GM12864 (cell line): ENCODE results near the gene KLHL33.

ENCODE experiments used
- DNase-seq: peaks from one replicate; pipeline ENCODE4 v3.0.0-alpha.2; 2011; ENCODE audit warnings: low read depth
- H3K4me3 ChIP-seq: 2 replicates; pipeline ENCODE4 v1.5.1; 2011; ENCODE audit warnings: mild to moderate bottlenecking, low read depth, low read length, control low read depth
- TF ChIP-seq, protein P1 (sequence below): IDR thresholded peaks from 2 replicates; pipeline ENCODE4 v1.5.1; 2011; ENCODE audit warnings: low read depth, mild to moderate bottlenecking, moderate library complexity, low read length, control low read depth, inconsistent platforms; ENCODE audit errors: missing control alignments

The KLHL33 gene, protein sequence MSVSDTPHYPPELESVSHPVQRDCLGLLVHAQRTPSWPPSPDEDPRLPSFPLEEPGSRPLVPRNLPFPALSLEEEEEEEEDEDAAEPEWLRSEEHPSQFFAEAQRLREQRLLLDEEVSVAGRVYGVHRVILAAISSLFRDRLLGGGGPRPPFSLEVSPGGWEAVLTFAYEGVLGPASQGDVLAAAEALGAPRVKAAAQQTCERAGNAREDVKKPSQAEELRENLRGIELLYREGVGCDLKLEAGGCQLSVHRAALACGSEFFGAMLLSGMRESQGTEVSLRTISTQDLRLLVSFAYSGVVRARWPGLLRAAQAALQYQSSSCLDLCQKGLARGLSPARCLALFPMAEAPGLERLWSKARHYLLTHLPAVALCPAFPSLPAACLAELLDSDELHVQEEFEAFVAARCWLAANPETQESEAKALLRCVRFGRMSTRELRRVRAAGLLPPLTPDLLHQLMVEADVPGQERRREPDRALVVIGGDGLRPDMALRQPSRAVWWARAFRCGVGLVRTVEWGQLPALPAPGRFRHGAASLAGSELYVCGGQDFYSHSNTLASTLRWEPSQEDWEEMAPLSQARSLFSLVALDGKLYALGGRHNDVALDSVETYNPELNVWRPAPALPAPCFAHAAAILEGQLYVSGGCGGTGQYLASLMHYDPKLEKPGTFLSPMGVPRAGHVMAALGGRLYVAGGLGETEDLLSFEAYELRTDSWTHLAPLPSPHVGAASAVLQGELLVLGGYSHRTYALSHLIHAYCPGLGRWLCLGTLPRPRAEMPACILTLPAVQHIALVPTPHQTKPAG

DNA sequence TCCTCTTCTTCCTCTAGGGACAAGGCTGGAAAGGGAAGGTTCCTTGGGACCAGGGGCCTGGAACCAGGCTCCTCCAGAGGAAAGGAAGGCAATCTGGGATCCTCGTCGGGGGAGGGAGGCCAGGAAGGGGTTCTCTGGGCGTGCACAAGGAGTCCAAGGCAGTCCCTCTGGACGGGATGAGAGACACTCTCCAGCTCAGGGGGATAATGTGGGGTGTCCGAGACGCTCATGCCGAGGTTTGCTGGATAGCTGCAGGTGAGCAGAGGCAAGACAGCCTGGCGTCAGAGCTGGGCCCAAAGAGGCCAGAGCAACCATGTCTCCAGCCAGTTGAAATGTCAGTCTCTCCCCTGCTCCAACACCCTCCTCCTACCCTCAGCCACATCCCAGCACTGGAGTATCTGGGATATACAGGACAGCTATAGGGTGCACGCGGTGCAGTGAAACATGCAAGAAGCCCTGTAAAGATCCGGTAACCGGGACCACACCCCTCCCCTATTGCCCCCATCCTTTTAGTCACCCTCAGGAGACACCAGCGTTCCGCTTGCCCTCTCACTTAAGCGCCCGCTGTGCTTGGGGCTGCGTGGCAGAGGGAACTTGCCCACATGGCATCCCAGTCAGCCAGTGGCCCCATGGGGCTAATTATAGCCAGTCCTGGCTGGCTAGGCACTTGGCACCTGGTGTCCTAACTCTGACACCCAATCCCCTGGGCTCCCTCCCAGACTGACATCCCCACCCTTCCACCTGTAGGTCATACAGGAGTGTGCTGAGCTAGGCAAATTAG, at the start of gene KLHL33:
Gene KLHL33, minus strand, starts transcription at position 585 of the 781 bp plus-strand sequence. Its CDS starts 355 bp downstream, at position 230.
- no peak within 1 kb of the TSS for H3K4me3 ChIP-seq
- TF ChIP-seq, protein P1, sequence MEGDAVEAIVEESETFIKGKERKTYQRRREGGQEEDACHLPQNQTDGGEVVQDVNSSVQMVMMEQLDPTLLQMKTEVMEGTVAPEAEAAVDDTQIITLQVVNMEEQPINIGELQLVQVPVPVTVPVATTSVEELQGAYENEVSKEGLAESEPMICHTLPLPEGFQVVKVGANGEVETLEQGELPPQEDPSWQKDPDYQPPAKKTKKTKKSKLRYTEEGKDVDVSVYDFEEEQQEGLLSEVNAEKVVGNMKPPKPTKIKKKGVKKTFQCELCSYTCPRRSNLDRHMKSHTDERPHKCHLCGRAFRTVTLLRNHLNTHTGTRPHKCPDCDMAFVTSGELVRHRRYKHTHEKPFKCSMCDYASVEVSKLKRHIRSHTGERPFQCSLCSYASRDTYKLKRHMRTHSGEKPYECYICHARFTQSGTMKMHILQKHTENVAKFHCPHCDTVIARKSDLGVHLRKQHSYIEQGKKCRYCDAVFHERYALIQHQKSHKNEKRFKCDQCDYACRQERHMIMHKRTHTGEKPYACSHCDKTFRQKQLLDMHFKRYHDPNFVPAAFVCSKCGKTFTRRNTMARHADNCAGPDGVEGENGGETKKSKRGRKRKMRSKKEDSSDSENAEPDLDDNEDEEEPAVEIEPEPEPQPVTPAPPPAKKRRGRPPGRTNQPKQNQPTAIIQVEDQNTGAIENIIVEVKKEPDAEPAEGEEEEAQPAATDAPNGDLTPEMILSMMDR: no peak
- DNase-seq: no peak

DNA sequence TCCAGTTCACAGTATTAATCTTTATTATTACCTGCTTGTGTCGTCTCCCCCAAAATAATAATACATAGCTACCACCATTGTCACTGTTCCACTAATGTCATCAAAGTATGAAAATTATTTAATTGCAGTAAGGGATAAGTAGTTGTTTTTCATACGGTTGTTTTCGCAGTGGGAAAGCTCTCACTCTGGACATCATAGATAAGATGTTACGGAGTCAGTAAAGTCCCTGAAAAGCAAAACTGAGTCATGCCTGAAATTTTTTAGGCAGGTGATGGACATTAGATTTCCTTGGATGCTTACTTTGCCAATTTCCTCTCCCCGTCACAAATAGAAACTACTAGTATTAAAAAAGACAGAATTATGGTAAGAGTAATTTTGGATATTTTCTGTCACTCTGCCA, 46.4 kb upstream of the KLHL33 start:
- DNase-seq: no peak
- H3K4me3 ChIP-seq: no peak overlapping the region
- TF ChIP-seq, protein P1: no peak

DNA sequence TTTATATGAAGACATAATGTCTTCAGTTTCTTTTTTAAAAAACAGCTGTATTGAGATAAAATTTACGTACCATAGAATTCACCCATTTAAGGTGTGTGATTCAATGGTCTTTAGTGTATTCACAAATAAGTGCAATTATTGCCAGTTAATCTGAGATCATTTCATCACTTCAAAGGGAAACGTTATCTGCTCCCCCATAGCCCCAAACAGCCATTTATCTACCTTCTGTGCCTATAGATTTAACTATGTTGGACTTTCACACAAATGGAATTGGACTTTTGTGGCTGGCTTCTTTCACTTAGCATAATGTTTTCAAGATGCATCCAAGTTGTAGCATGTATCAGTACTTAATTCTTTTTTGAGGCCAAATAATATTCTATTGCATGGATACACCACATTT, 42.9 kb upstream of the KLHL33 start:
- TF ChIP-seq, protein P1: no peak
- no peak for DNase-seq

DNA sequence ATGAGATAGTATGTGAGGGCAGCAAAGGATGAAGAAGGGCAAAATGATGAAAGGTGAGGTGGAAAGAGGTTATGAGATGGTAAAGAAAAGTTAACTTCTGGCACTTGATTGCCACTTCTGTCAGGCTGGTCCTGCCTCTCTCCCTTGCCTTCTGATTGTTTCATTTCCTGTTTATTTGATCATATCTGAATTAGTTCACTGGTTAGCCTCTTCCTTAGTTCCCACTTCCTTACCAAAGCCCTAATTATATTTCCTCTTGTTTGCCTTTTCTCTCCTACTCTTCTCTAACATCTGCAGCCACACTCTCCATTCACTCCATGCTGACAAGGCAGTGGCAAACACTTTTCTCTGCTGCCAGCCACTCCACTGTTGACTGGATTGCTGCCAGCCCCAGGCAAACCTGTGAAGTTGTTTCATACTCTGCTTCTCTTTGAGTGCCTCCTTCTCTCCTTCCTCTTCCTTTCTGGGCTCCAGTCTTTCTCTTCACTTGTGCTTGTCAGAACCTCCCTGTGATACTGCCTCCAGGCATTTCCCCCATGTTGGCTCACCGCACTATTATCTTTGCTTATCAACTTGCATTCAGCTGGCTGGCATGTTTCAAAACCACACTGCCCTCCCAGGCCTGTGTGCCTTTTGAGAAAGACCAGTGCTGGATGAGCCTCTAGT, 41.4 kb upstream of the KLHL33 start:
- DNase-seq: no peak
- H3K4me3 ChIP-seq: no peak overlapping the region

More for the DNA sequence above, 42.9 kb upstream of the KLHL33 start:
- H3K4me3 ChIP-seq: no peak overlapping the region

DNA sequence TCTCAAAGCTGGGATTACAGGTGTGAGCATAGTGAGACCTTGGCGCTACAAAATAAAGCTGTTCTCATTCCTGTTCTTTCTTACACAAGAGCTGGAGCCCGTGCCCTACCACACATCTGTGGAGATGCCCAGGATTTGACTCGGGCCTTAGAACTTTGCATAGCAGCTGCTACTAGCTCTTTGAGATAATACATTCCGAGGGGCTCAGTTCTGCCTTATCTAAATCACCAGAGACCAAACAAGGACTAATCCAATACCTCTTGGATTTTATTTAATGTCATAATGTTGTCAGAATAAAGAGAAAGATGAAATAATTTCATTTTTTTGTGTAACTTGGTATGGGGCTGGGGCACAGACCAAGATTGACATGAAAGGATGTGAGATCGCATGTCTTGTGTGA, 40.8 kb upstream of the KLHL33 start:
- no peak overlapping the region for H3K4me3 ChIP-seq
- TF ChIP-seq, protein P1: no peak
- DNase-seq: no peak

More for the DNA sequence above, 41.4 kb upstream of the KLHL33 start:
- TF ChIP-seq, protein P1: no peak

DNA sequence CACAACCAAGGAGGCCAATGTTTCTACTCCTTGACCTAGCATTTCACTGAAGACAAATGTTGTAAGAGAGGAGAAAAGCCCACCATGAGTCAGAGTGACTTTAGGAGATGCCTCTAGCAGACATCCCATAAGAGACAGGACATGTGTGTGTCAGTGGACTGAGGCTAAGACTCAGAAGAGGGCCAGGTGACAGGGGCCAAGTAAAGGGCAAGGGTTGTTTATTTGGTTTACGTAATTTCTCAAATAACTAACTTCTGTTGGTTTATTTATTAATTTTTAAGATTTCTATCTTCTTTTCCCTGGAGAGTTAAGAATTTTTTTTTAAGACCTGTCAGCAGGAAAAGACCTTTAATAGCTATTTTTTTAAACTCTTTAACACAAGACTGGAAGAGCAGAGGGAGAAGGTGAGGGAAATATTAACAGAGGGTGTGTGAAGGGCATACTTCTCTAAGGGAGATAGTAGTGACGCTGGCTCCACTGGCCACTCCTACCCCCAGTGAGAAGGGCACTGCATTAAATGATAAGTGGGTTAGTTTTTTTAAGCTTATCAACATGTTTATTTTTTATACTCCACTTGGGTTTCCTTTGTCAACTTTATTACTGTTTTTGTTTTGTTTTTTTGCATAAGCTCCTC, 36.7 kb upstream of the KLHL33 start:
- TF ChIP-seq, protein P1: no peak
- no peak overlapping the region for H3K4me3 ChIP-seq
- no peak for DNase-seq
